Suprapubic skin (tissue), 4 donors: ENCODE results near the gene FAM9C.

Experiments used
- CTCF ChIP-seq, 2 donors: fragments of 200-600 bp in 1 of 2; fragments of 450-650 bp in 1 of 2; sonication (generic) in 1 of 2; IDR thresholded peaks; one replicate each; pipeline ENCODE4 v1.5.1; 2016 to 2019; ENCODE audit warnings: antibody characterized with exemption in 2 of 2, mild to moderate bottlenecking in 1 of 2, moderate library complexity in 1 of 2
- EP300 ChIP-seq: sonication (generic); formaldehyde crosslinking; IDR thresholded peaks from one replicate; pipeline ENCODE4 v1.6.1; 2017; ENCODE audit warnings: antibody characterized with exemption
- POLR2A ChIP-seq, 2 donors: fragments of 450-650 bp; IDR thresholded peaks; one replicate each; pipeline ENCODE4 v1.6.1; 2017; ENCODE audit warnings: antibody characterized with exemption in 2 of 2, mild to moderate bottlenecking in 2 of 2, moderate library complexity in 2 of 2
- POLR2AphosphoS5 ChIP-seq, 3 donors: sonication (generic); formaldehyde crosslinking; IDR thresholded peaks; one replicate each; pipeline ENCODE4 v1.6.1; 2017; ENCODE audit warnings: antibody characterized with exemption in 3 of 3

GRCh38 chrX:13001961-13002671 is 42.3 kb downstream of the FAM9C start:
- TF ChIP-seq CTCF (IDR thresholded peaks at IDR 0.05) (no peak), POLR2A (IDR thresholded peaks at IDR 0.05) (no peak), POLR2AphosphoS5 (IDR thresholded peaks at IDR 0.05) (no peak), EP300 (no peak)
